Measurements from ENCODE around the gene SIDT2. TPM values are rescaled to one million over a fixed set of nuclear protein-coding genes. Genes with fewer than 3 reads are reported as not detected.

The SIDT2 gene
- total and polyA plus RNA-seq, 8 donors, result 29.2 to 112 (median 33.9) TPM

GRCh38 chr11:117220999-117221774 is 42.6 kb downstream of the SIDT2 start:
- intact Hi-C loops (cut with DNase I), result no loop called here
- no peak for TF ChIP-seq CTCF (IDR thresholded peaks at IDR 0.05)
- ATAC-seq (peak; percentile 15), DNase-seq (no peak)
- no peaks in the 10 kb centered on the region for H3K9me3 ChIP-seq
- H3K4me1 ChIP-seq, result peaks cover 12 to 20% of the 10 kb centered on the region in 2 donors
- H3K27ac ChIP-seq, result peak overlapping the region in 1 of 2 donors; percentile 69
- H3K27me3 ChIP-seq, result no peaks in the 10 kb centered on the region
- H3K36me3 ChIP-seq, result peaks cover 0 to 97% of the 10 kb centered on the region in 2 donors
- no peak overlapping the region for H3K4me3 ChIP-seq

- no peaks in the 10 kb centered on the region for H3K9me3 ChIP-seq
- no peak for TF ChIP-seq CTCF (IDR thresholded peaks at IDR 0.05)
- ATAC-seq (peak; percentile 70), DNase-seq (peak in 1 of 4 donors; percentile 41)
- H3K27ac ChIP-seq, result peak overlapping the region in 1 of 2 donors; percentile 69
- H3K4me3 ChIP-seq, result no peak overlapping the region
- H3K36me3 ChIP-seq, result peaks cover 0 to 94% of the 10 kb centered on the region in 2 donors
- peaks cover 12 to 20% of the 10 kb centered on the region in 2 donors for H3K4me1 ChIP-seq
- H3K27me3 ChIP-seq, result no peaks in the 10 kb centered on the region
- intact Hi-C loops (cut with DNase I), result no loop called here
These were observed 43.4 kb downstream of the SIDT2 start for GRCh38 chr11:117221775-117222517.

GRCh38 chr11:117222991-117223740 is 44.6 kb downstream of the SIDT2 start:
- Histone ChIP-seq H3K9me3 (no peaks in the 10 kb centered on the region), H3K4me3 (no peak overlapping the region), H3K27ac (no peak overlapping the region), H3K4me1 (peaks cover 12 to 20% of the 10 kb centered on the region in 2 donors), H3K36me3 (peaks cover 0 to 94% of the 10 kb centered on the region in 2 donors), H3K27me3 (no peaks in the 10 kb centered on the region)
- ATAC-seq (no peak), DNase-seq (no peak)
- no peak for TF ChIP-seq CTCF (IDR thresholded peaks at IDR 0.05)
- intact Hi-C loops (cut with DNase I), result no loop called here

- no peak overlapping the region for H3K4me3 ChIP-seq
- no peak overlapping the region for H3K27ac ChIP-seq
- no peak for TF ChIP-seq CTCF (IDR thresholded peaks at IDR 0.05)
- intact Hi-C loops (cut with DNase I), result no loop called here
- peaks cover 12 to 20% of the 10 kb centered on the region in 2 donors for H3K4me1 ChIP-seq
- ATAC-seq (no peak), DNase-seq (no peak)
- H3K36me3 ChIP-seq, result peaks cover 0 to 94% of the 10 kb centered on the region in 2 donors
- H3K9me3 ChIP-seq, result no peaks in the 10 kb centered on the region
- no peaks in the 10 kb centered on the region for H3K27me3 ChIP-seq
These were observed 45.5 kb downstream of the SIDT2 start for GRCh38 chr11:117223741-117224689.
